Heart left ventricle (tissue), 16 donors: ENCODE data around the gene CLEC2B. TPM values are rescaled to one million over a fixed set of nuclear protein-coding genes. Genes with fewer than 3 reads are reported as not detected.
"Not testable (repeated sequence)": the region's sequence is repeated elsewhere in the genome, so short reads cannot be mapped to it uniquely, and the experiment has no call there.

Source experiments
- ATAC-seq, 4 donors: fragments of 200-7000 bp; cut with Tn5 transposase; one replicate each; pipeline ENCODE4 v1.9.1; 2020 to 2022; ENCODE audit warnings: moderate library complexity in 4 of 4, mild to moderate bottlenecking in 3 of 4, moderate number of reproducible peaks in 1 of 4
- DNase-seq, 5 donors: peaks; one replicate each; pipeline ENCODE4 v3.0.0-alpha.2; 2020
- H3K27ac ChIP-seq, 12 donors: fragments of 200-600 bp; sonication (generic) in 4 of 12; one replicate each; pipeline versions ENCODE4 v1.5.0 to v1.8.0; 2016 to 2022; ENCODE audit warnings: mild to moderate bottlenecking in 2 of 12
- H3K27me3 ChIP-seq, 9 donors: fragments of 200-600 bp; sonication (generic) in 2 of 9; one replicate each; pipeline versions ENCODE4 v1.5.1 to v1.8.0; 2016 to 2022; ENCODE audit warnings: mild to moderate bottlenecking in 3 of 9
- H3K36me3 ChIP-seq, 9 donors: fragments of 200-600 bp; sonication (generic) in 2 of 9; one replicate each; pipeline versions ENCODE4 v1.5.0 to v1.8.0; 2018 to 2022; ENCODE audit warnings: mild to moderate bottlenecking in 2 of 9
- H3K4me1 ChIP-seq, 12 donors: fragments of 200-600 bp; sonication (generic) in 4 of 12; one replicate each; pipeline versions ENCODE4 v1.5.0 to v1.8.0; 2016 to 2022; ENCODE audit warnings: mild to moderate bottlenecking in 3 of 12
- H3K4me3 ChIP-seq, 12 donors: fragments of 200-600 bp; sonication (generic) in 4 of 12; one replicate each; pipeline versions ENCODE4 v1.5.0 to v1.8.0; 2017 to 2022; ENCODE audit warnings: mild to moderate bottlenecking in 9 of 12, moderate library complexity in 4 of 12
- H3K9me3 ChIP-seq, 12 donors: fragments of 200-600 bp; sonication (generic) in 4 of 12; one replicate each; pipeline versions ENCODE4 v1.5.0 to v1.8.0; 2016 to 2022; ENCODE audit warnings: mild to moderate bottlenecking in 1 of 12
- CTCF ChIP-seq, 12 donors: fragments of 200-600 bp; sonication (generic) in 4 of 12; IDR thresholded peaks; one replicate each; pipeline versions ENCODE4 v1.5.0 to v1.8.0; 2018 to 2022; ENCODE audit warnings: antibody characterized with exemption in 12 of 12, mild to moderate bottlenecking in 5 of 12
- POLR2A ChIP-seq, 2 donors: fragments of 450-650 bp; IDR thresholded peaks; one replicate each; pipeline ENCODE4 v1.6.1; 2017; ENCODE audit warnings: antibody characterized with exemption in 2 of 2, mild to moderate bottlenecking in 2 of 2, moderate library complexity in 2 of 2
- WGBS, 4 donors: extraction: QIAGEN DNeasy Blood & Tissue Kit in 2 of 4; methylation state at CpG; one replicate each; pipeline versions ENCODE4 v1.1.5 to v1.1.7; 2013 to 2018; 5-methylcytosine and 5-hydroxymethylcytosine counted together
- intact Hi-C, 10 donors: fragments of 100-400 bp; cut with DNase I; formaldehyde crosslinking; loops; one replicate each; pipeline versions ENCODE4 v1.11.1 to v1.14.2; 2022
- polyA plus RNA-seq, 2 donors: library from polyadenylated mRNA; stranded (reverse); fragments of 200-250 nt; gene quantifications; one replicate each; pipeline ENCODE4 v1.2.3, GENCODE V29; 2013
- total RNA-seq, 9 donors: library from RNA; depleted of rRNA in 2 of 9; stranded (reverse); fragments of >200 nt in 2 of 9; fragmentation: NEBNext Ultra II Directional in 3 of 9; extraction: Animal tissue kit (Norgen Biotek cat#: 25700) in 3 of 9; gene quantifications; one replicate each; pipeline versions ENCODE4 v1.1.0 to v1.2.4, GENCODE V29; 2016 to 2023
- donor health status: ischemic (EF 13 %, LVEDD 7.1; RV severe dilation, severe dysfunction).
- donor health status: healthy with polysubstance abuse.
- donor health status: DM: no; HTN: yes; CAD: no.
- donor health status: DM: no; HTN: no; CAD: no.
- donor health status: ischemic (EF 25% LVEDD 6.9; RV normal size, moderate dysfunction).
- donor health status: ischemic (EF 25% LVEDD 5.7; RV mildly dilated, moderate dysfunction).
- donor health status: healthy.
- donor health status: DM: yes; HTN: yes; CAD: no.
- donor health status: ischemic (EF 35%, LVEDD 5.7; RV mildly dilated, moderate dysfunction).
- donor health status: nonischemic (EF 11% LVEDD 7.7; RV severe dilation, severe dysfunction).
- donor health status: DM: yes; HTN: yes; CAD: no.
- donor health status: PGD.
- donor health status: ischemic (EF 29% LVEDD 5.4; RV normal size, mild dysfunction).
- donor health status: nonischemic (EF 23%, LVEDD 6.1; RV moderate dilation, normal function).

CLEC2B gene
- total and polyA plus RNA-seq, 11 donors: 2.7 to 18.8 (median 4.5) TPM

DNA sequence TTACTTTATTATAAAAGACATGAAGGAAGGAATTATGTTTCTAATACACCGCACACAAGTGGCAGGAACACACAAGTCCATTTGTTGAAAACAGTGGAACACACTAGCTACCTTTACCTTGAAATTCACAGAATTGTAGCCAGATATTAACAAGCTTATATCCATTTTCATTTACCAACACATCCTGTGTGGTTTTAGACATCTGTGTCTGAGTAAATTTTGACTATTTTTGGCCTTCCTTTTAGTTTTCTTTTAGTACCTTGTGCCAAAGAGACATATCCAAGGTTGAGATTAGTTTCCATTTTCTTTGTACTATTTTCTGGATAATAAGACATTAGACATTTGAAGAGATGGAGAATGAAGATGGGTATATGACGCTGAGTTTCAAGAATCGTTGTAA is 12.1 kb upstream of the CLEC2B start, which contains the start of gene KLRF2:
KLRF2 (plus strand) TSS at position 244 of the 400 bp plus-strand sequence; CDS start at position 351, 107 bp downstream.
- ATAC-seq: no peak
- no peaks in the 10 kb centered on the region for H3K4me1 ChIP-seq
- TF ChIP-seq CTCF (IDR thresholded peaks at IDR 0.05) (no peak), POLR2A (IDR thresholded peaks at IDR 0.05) (no peak)
- no peak for DNase-seq
- no peak within 1 kb of the TSS for H3K27ac ChIP-seq
- H3K36me3 ChIP-seq: no peaks in the 10 kb centered on the region
- intact Hi-C loops: no loop called here
- H3K4me3 ChIP-seq: no peak within 1 kb of the TSS
- no peaks in the 10 kb centered on the region for H3K9me3 ChIP-seq
- H3K27me3 ChIP-seq: no peaks in the 10 kb centered on the region
- WGBS, 4 donors: 94 to 98% (median 96%) methylated on average over 3 of the region's 3 CpGs

- Histone ChIP-seq H3K27me3 (no peaks in the 10 kb centered on the region), H3K36me3 (no peaks in the 10 kb centered on the region), H3K4me1 (no peaks in the 10 kb centered on the region), H3K27ac (no peak overlapping the region), H3K4me3 (no peak overlapping the region), H3K9me3 (no peaks in the 10 kb centered on the region)
- ATAC-seq: no peak
- DNase-seq: no peak
- intact Hi-C loops: no loop called here
- WGBS, 4 donors: 83 to 89% (median 87%) methylated on average over 4 of the region's 4 CpGs
- TF ChIP-seq CTCF (IDR thresholded peaks at IDR 0.05): no peak
- no peak for TF ChIP-seq POLR2A (IDR thresholded peaks at IDR 0.05)
Measured at GRCh38 chr12:9880532-9881078, 11.5 kb upstream of the CLEC2B start.

GRCh38 chr12:9876120-9876519 is 7.0 kb upstream of the CLEC2B start:
- DNase-seq, H3K27me3 ChIP-seq, H3K4me3 ChIP-seq, H3K36me3 ChIP-seq, H3K27ac ChIP-seq, ATAC-seq, H3K9me3 ChIP-seq, intact Hi-C loops, H3K4me1 ChIP-seq: not testable (repeated sequence)
- 96 to 98% (median 97%) methylated on average over 10 to 26 of the region's 26 CpGs for WGBS, 4 donors

DNA sequence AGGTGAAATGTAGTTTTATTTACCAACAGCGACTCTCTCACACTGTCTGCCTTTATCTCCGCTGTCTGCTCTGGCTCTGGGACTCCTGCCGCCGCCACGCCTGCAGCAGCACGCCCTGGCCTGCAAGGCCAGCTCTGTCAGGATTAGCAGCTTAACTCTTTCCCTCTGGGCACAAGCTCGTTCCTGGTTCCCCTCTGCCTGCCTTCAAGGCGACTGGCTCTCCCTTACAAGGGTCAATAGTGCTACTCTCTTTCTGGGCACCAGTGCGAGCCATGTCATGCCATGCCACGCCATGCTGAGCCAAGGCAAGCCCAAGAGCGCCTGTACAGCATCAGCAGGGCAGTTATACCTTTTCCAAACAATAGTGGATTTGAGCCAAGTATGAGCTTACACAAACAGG is 3.6 kb upstream of the CLEC2B start:
- TF ChIP-seq POLR2A (IDR thresholded peaks at IDR 0.05) (no peak), CTCF (IDR thresholded peaks at IDR 0.05) (no peak)
- peaks cover 0 to 14% (median 2%) of the 10 kb centered on the region in 12 donors for H3K4me1 ChIP-seq
- H3K36me3 ChIP-seq: no peaks in the 10 kb centered on the region
- intact Hi-C loops: no loop called here
- no peak overlapping the region for H3K4me3 ChIP-seq
- H3K9me3 ChIP-seq: no peaks in the 10 kb centered on the region
- no peaks in the 10 kb centered on the region for H3K27me3 ChIP-seq
- ATAC-seq (no peak), DNase-seq (peak in 1 of 5 donors; percentile 20)
- 64 to 78% (median 67%) methylated on average over 10 to 11 of the region's 11 CpGs for WGBS, 4 donors
- no peak overlapping the region for H3K27ac ChIP-seq

GRCh38 chr12:9872162-9872561 is 3.0 kb upstream of the CLEC2B start:
- no peak for ATAC-seq
- WGBS, 4 donors: 84 to 96% (median 90%) methylated on average over 3 of the region's 3 CpGs
- no peak overlapping the region for H3K4me3 ChIP-seq

More at GRCh38 chr12:9872162-9872561, 3.0 kb upstream of the CLEC2B start:
- no peak for DNase-seq
- Histone ChIP-seq H3K27me3 (no peaks in the 10 kb centered on the region), H3K27ac (no peak overlapping the region), H3K4me1 (peaks cover 0 to 14% (median 2%) of the 10 kb centered on the region in 12 donors), H3K9me3 (no peaks in the 10 kb centered on the region), H3K36me3 (no peaks in the 10 kb centered on the region)
- TF ChIP-seq POLR2A (IDR thresholded peaks at IDR 0.05) (no peak), CTCF (IDR thresholded peaks at IDR 0.05) (no peak)
- intact Hi-C loops: no loop called here
